HG02943 (cell line): ENCODE data around the gene MED27.

ENCODE experiments used
- ATAC-seq: cut with Tn5 transposase; IDR thresholded peaks from one replicate; pipeline ENCODE4 v1.9.1; 2021; ENCODE audit warnings: mild to moderate bottlenecking, low read depth, moderate library complexity; ENCODE audit not compliant: unreplicated experiment

MED27 gene

GRCh38 chr9:131889437-131890251 lies 190.0 kb downstream of the MED27 start:
- ATAC-seq = no peak

DNA sequence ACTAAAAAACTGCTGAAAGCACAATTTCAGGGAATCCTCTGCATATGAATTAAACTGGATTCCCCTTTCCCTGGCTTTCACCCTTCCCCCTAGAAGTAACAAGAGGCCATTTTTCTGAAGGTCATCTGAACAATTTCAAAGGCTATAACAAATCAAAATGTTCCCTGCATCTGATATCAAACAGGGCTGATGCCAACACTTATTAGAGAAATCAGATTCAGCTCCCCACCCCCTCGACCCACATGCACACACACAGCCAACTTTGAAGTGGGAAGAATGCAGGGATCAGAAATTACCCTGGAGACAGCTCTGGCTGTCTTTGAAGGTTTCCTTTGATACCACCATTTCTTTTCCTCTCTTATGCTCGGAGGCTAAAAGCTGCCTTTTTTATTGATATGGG lies 190.7 kb downstream of the MED27 start:
- no peak for ATAC-seq

GRCh38 chr9:131887680-131888079 lies 192.0 kb downstream of the MED27 start:
- no peak for ATAC-seq

- ATAC-seq = no peak
Measured at GRCh38 chr9:131886826-131887225, 192.8 kb downstream of the MED27 start.

GRCh38 chr9:131885144-131885609 lies 194.5 kb downstream of the MED27 start:
- ATAC-seq = no peak

DNA sequence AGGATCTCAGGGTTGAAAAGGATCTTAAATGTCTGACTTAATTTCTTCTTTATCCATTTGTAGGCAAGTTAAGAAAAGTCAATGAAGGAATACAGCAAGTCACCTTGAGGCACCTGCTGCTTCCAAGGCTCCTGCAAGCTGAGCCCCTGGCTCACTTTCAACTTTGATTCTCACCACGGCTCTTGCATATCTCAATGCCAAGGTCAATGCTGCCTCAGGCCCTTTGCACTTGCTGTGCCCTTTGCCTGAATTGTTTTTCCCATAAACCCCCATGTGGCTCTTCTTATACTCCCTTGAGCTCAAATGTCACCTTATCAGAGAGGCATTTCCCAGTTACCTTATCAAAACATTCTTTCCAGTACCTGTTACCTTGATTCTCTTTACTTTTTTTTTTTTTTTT lies 195.4 kb downstream of the MED27 start:
- no peak for ATAC-seq

GRCh38 chr9:131880833-131881583 lies 198.7 kb downstream of the MED27 start:
- no peak for ATAC-seq

- no peak for ATAC-seq
Measured at GRCh38 chr9:131879911-131880290, 199.8 kb downstream of the MED27 start.

DNA sequence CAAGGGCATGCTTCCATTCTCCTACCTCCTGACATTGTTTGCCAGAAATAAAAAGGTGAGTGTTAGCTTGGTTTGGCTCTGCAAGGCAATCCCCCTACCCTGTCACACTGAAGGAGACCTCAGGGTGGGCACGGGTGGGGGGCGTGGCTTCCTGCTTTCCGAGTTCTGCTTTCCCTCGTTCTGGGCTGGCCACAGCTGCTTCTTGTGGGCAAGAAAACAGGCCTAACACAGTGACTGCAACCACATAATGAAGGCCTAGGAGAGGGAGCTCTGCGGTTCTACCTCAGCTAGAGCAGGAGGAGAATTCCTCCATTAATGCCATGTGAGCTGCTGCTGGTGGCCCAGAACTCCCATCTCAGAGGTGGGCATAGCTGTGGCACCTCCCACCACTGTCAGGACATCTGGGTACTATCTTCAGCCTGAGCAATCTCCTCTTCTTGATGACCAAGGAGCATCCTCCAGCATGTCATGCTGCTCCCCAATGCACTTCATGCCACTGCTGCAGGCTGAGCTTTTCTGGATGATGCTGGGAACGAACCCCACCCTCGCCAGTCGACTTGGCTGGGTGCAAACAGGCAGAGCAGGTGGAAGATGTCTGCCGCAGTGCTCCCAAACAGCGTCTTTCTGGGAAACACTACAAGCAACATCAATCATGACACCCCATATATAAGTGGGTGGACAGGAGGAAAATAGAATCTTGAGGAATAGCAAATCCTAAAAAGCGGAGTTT lies 200.3 kb downstream of the MED27 start:
- no peak for ATAC-seq

- no peak for ATAC-seq
Measured at GRCh38 chr9:131876486-131876885, 203.2 kb downstream of the MED27 start.

DNA sequence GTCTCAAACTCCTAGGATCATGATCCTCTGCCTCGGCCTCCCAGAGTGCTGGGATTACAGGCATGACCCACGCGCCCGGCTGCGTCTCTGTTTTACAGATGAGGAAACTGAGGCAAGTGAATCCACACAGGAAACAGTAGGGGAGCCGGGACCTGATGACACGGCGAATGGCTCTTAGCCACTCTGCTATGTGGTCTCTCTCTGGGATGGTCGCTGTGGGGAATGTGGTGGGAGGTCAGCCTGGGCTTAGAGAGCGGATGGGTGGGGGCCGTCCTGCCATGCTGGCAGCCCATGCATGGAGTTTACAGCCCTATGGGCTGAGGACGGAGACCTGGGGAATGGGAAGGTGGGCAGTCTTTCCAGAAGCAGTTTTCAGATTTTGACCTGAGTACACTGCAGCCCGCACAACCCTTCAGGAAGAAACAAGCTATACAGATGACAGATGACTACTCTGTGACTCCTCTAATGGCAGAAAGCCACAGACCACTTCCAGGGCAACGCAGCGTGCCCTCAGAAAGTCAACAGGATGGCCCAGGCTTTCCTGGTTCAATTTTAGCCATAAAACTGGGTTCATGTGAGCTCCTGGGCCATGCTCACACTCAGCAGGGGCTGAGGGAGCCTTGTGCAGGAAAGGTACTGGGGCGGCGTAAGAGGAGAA lies 203.7 kb downstream of the MED27 start:
- no peak for ATAC-seq

DNA sequence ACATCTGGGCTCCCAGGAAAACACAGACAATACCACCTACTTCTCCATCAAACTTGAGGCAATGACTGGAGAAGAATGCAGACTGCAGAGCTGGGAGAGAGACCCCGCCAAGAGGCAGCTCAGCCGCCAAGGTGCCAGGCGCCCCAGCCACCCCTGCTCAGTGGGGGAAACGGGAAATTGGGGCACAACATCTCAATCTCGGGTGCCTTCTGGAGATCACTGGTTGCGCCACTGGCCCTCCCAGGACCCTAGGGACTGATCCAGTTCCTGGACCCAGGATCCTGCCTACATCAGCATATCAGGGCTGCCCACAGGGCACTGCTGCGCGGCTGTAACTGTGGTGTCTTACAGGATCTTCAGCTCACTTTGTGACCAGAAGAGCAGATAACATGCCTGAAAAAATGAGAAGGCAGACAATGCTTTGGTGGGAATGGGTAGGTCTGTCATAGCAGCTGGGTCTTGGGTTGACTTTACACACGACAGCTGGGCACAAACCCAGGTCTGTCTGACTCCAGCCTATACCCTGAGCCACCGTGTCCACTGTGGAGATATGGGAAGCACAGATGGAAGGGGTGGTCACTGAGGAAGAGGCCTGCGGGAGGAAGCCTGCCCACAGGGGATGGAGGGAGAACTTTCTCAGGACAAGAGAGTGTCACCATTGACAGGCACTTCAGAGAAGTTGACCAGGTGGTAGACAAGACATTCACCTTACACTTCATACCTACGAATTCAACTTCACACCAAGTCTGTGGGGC lies 204.6 kb downstream of the MED27 start:
- no peak for ATAC-seq

DNA sequence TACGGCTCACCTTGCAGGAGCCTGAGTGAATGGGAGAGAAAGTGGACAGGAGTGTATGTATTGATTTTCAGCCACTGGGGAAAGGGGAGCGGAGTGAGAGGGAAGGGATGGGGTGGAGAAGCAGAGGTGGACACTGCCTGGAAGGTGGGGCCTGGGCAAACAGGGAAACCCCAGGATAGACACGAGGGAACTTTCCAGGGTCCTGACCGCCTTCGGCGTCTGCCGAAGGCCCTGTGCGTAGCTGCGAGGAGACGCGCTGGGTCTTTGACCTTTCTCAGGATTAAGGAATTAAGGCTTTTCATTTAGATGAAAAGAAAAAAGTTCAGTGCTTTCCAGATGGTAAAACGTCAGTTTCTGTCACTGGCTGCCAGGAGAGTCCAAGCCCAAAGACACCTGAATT lies 205.2 kb downstream of the MED27 start:
- no peak for ATAC-seq

GRCh38 chr9:131873891-131874440 lies 205.7 kb downstream of the MED27 start:
- ATAC-seq = no peak

DNA sequence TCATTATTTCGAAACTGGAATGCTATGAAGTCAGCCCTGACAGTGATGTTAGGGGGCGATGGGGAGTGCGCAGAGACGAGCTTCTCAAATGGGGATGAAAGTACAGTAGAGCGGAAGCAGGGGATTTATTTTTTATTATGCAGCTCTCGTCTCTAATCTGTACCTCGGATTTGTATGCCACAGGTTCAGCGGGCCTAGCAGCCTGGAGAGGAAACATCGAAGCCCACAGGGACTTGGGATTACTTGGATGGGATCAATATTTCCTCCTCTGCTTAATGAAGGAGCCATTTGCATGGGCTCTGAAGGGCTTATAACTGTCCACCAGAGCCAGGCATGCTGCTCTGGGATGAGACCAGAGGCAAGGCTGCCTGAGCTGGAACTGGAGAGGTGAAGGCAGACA lies 206.3 kb downstream of the MED27 start:
- ATAC-seq = no peak

DNA sequence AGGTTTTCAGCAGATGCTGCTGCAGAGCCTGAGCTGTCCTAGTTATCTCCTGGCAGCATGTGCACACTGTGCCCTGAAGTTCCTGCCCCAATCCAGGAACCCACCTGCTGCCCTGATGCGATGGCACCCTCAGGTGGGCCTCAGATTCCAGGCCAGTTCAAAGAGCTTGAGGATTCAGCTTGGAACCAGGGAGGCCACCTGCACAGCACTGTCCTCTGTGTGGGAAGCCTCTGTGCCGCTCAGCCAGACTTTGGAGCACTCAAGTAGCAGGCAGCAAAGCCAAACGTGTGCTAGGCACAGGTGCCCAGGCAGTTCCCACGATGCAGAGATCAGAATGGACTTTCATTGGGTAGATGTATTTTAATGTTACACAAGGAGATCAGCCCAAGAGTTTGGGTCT lies 207.0 kb downstream of the MED27 start:
- no peak for ATAC-seq

GRCh38 chr9:131872006-131872405 lies 207.7 kb downstream of the MED27 start:
- ATAC-seq = no peak

- no peak for ATAC-seq
Measured at GRCh38 chr9:131870156-131870555, 209.5 kb downstream of the MED27 start.

GRCh38 chr9:131869348-131869747 lies 210.3 kb downstream of the MED27 start:
- ATAC-seq = no peak

GRCh38 chr9:131868766-131869165 lies 210.9 kb downstream of the MED27 start:
- no peak for ATAC-seq
